Activated T-cell treated with anti-CD3 and anti-CD28 coated beads, Interleukin-2, amount 50 U/mL, for 4 hours (primary cell): ENCODE results near the gene DHX8. TPM values are rescaled to one million over a fixed set of nuclear protein-coding genes. Genes with fewer than 3 reads are reported as not detected.
"Not testable (repeated sequence)": the region's sequence is repeated elsewhere in the genome, so short reads cannot be mapped to it uniquely, and the experiment has no call there.

Experiments used
- ATAC-seq, 2 donors: fragments of 200-7000 bp; cut with Tn5 transposase; one replicate each; pipeline ENCODE4 v1.10.0; 2021
- DNase-seq: peaks from one replicate; pipeline ENCODE4 v3.0.0-alpha.2; 2020
- H3K27me3 Mint-ChIP-seq: one replicate; pipeline ENCODE4 v1.8.0; 2021; ENCODE audit warnings: low read depth, mixed read lengths
- H3K36me3 Mint-ChIP-seq: one replicate; pipeline ENCODE4 v1.8.0; 2022; ENCODE audit warnings: mixed read lengths; ENCODE audit not compliant: insufficient read depth
- H3K4me1 Mint-ChIP-seq: one replicate; pipeline ENCODE4 v1.8.0; 2021; ENCODE audit warnings: low read depth, mixed read lengths
- H3K4me3 Mint-ChIP-seq: one replicate; pipeline ENCODE4 v1.8.0; 2021; ENCODE audit warnings: mild to moderate bottlenecking, moderate library complexity, mixed read lengths
- H3K9me3 Mint-ChIP-seq: one replicate; pipeline ENCODE4 v1.8.0; 2021; ENCODE audit warnings: mixed read lengths
- total RNA-seq, 3 donors: library from RNA; stranded (reverse); gene quantifications; one replicate each; pipeline ENCODE4 v1.2.1, GENCODE V29; 2021

DHX8 gene
- total RNA-seq, 3 donors from 2014 or later, result 54.3 to 58.3 (median 56.7) TPM

GRCh38 chr17:43451741-43452140 is 32.0 kb upstream of the DHX8 start:
- not testable (repeated sequence) for H3K9me3 Mint-ChIP-seq, H3K4me3 Mint-ChIP-seq, H3K36me3 Mint-ChIP-seq, DNase-seq, ATAC-seq, H3K4me1 Mint-ChIP-seq
- peaks cover 14% of the 10 kb centered on the region for H3K27me3 Mint-ChIP-seq

GRCh38 chr17:43453331-43453812 is 30.4 kb upstream of the DHX8 start:
- no peaks in the 10 kb centered on the region for H3K9me3 Mint-ChIP-seq
- no peaks in the 10 kb centered on the region for H3K36me3 Mint-ChIP-seq
- H3K4me1 Mint-ChIP-seq, result peaks cover 5% of the 10 kb centered on the region
- H3K27me3 Mint-ChIP-seq, result peaks cover 13% of the 10 kb centered on the region
- DNase-seq (no peak), ATAC-seq (no peak)
- H3K4me3 Mint-ChIP-seq, result no peak overlapping the region

DNA sequence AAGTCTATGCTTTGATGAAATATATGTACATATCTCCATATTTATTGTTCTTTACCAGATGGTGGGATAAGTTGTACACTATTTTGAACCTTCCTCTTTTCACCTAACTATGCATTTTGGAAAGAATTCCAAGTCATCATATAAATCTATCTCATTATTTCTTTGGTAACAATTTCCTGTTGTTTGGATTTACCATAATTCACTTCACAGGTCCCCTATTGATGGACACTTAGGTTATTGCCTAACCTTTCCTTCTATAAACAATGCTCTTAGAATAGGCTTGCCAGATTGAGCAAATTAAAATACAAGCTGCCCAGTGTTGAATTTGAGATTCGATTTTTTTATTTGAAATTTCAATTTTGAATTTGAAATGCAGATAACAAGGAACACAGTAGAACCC is 28.9 kb upstream of the DHX8 start:
- H3K36me3 Mint-ChIP-seq, result no peaks in the 10 kb centered on the region
- H3K4me1 Mint-ChIP-seq, result peaks cover 5% of the 10 kb centered on the region
- ATAC-seq (no peak), DNase-seq (no peak)
- no peaks in the 10 kb centered on the region for H3K9me3 Mint-ChIP-seq
- H3K27me3 Mint-ChIP-seq, result peaks cover 13% of the 10 kb centered on the region
- no peak overlapping the region for H3K4me3 Mint-ChIP-seq

DNA sequence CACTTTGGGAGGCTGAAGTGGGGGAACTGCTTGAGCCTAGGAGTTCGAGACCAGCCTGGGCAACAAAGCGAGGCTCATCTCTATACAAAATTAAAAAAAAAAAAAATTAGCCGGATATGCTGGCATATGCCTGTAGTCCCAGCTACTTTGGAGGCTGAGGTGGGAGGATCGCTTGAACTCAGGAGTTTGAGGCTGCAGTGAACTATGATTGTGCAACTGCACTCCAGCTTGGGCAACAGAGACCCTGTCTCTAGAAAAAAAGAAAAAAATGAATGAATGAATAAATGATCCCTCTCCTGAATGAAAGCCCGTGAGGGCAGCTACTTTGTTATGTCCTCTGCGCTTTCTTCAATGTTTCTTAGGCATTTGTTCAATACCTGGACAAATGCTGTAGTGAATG is 27.7 kb upstream of the DHX8 start:
- no peaks in the 10 kb centered on the region for H3K9me3 Mint-ChIP-seq
- no peaks in the 10 kb centered on the region for H3K36me3 Mint-ChIP-seq
- ATAC-seq (no peak), DNase-seq (no peak)
- peaks cover 13% of the 10 kb centered on the region for H3K27me3 Mint-ChIP-seq
- no peak overlapping the region for H3K4me3 Mint-ChIP-seq
- H3K4me1 Mint-ChIP-seq, result peaks cover 5% of the 10 kb centered on the region

GRCh38 chr17:43456661-43457361 is 27.0 kb upstream of the DHX8 start:
- ATAC-seq (no peak), DNase-seq (no peak)
- no peaks in the 10 kb centered on the region for H3K9me3 Mint-ChIP-seq
- no peak overlapping the region for H3K4me3 Mint-ChIP-seq
- no peaks in the 10 kb centered on the region for H3K36me3 Mint-ChIP-seq
- peaks cover 5% of the 10 kb centered on the region for H3K4me1 Mint-ChIP-seq
- H3K27me3 Mint-ChIP-seq, result peaks cover 13% of the 10 kb centered on the region

GRCh38 chr17:43457362-43457692 is 26.4 kb upstream of the DHX8 start:
- no peak overlapping the region for H3K4me3 Mint-ChIP-seq
- H3K9me3 Mint-ChIP-seq, result no peaks in the 10 kb centered on the region
- DNase-seq (no peak), ATAC-seq (no peak)
- H3K4me1 Mint-ChIP-seq, result peaks cover 5% of the 10 kb centered on the region
- peaks cover 13% of the 10 kb centered on the region for H3K27me3 Mint-ChIP-seq
- H3K36me3 Mint-ChIP-seq, result no peaks in the 10 kb centered on the region

DNA sequence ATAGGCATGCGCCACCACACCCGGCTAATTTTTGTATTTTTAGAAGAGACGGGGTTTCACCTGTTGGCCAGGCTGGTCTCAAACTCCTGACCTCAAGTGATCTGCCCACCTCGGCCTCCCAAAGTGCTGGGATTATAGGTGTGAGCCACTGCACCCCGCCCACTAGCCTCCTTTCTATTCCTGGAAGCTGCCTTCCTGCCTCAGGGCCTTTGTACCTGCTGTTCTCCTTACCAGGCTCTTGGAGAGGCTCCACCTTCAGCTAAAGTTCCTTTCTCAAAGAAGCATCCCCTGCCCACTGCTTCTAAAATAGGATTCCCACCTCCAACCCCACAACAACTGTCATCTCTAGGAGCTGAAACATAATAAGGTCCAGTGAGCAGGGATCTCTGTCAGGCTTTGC is 23.9 kb upstream of the DHX8 start:
- not testable (repeated sequence) for H3K4me3 Mint-ChIP-seq

GRCh38 chr17:43461185-43461584 is 22.6 kb upstream of the DHX8 start:
- Mint-ChIP-seq H3K4me1 (peaks cover 5% of the 10 kb centered on the region), H3K9me3 (no peaks in the 10 kb centered on the region), H3K4me3 (no peak overlapping the region), H3K27me3 (peaks cover 1% of the 10 kb centered on the region), H3K36me3 (no peaks in the 10 kb centered on the region)
- ATAC-seq (no peak), DNase-seq (no peak)

More for the DNA sequence above, 23.9 kb upstream of the DHX8 start:
- DNase-seq, H3K9me3 Mint-ChIP-seq, H3K27me3 Mint-ChIP-seq, H3K4me1 Mint-ChIP-seq, H3K36me3 Mint-ChIP-seq, ATAC-seq: not testable (repeated sequence)

DNA sequence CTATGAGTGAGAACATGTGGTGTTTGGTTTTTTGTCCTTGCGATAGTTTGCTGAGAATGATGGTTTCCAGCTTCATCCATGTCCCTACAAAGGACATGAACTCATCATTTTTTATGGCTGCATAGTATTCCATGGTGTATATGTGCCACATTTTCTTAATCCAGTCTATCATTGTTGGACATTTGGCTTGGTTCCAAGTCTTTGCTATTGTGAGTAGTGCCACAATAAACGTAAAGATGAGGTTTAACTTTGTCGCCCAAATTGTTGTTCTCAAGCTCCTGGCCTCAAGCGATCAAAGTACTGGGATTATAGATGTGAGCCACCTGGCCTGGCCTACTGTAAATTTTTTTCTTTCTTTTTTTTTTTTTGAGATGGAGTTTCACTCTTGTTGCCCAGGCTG is 21.2 kb upstream of the DHX8 start:
- H3K9me3 Mint-ChIP-seq, H3K4me3 Mint-ChIP-seq, DNase-seq, H3K36me3 Mint-ChIP-seq, H3K4me1 Mint-ChIP-seq, H3K27me3 Mint-ChIP-seq, ATAC-seq: not testable (repeated sequence)

DNA sequence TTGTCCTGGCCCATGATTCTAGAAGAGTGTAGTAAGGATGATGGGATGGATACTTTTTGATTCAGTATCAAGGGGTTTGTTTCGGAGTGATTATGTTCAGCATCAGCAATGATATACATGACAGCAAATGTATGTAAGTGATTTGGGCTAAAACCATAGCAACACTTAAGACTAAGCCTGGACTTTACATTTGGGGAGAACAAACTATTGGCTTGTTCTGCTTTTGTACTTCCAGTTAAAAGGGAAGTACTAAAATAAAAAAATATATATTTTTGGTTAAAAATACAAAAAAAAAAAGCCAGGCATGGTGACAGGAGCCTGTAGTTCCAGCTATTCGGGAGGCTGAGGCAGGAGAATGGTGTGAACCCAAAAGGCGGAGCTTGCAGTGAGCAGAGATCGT is 20.5 kb upstream of the DHX8 start:
- no peaks in the 10 kb centered on the region for H3K9me3 Mint-ChIP-seq
- H3K4me1 Mint-ChIP-seq, result no peaks in the 10 kb centered on the region
- H3K4me3 Mint-ChIP-seq, result no peak overlapping the region
- peaks cover 3% of the 10 kb centered on the region for H3K27me3 Mint-ChIP-seq
- H3K36me3 Mint-ChIP-seq, result no peaks in the 10 kb centered on the region
- DNase-seq (no peak), ATAC-seq (no peak)

- DNase-seq, result no peak
- Mint-ChIP-seq H3K4me3 (no peak overlapping the region), H3K27me3 (peaks cover 3% of the 10 kb centered on the region), H3K36me3 (no peaks in the 10 kb centered on the region), H3K4me1 (no peaks in the 10 kb centered on the region), H3K9me3 (no peaks in the 10 kb centered on the region)
- no peak for ATAC-seq
Observed at GRCh38 chr17:43464046-43464445, 19.7 kb upstream of the DHX8 start.

GRCh38 chr17:43465049-43465448 is 18.7 kb upstream of the DHX8 start:
- ATAC-seq (no peak), DNase-seq (no peak)
- Mint-ChIP-seq H3K36me3 (no peaks in the 10 kb centered on the region), H3K27me3 (peaks cover 3% of the 10 kb centered on the region), H3K4me1 (no peaks in the 10 kb centered on the region), H3K9me3 (no peaks in the 10 kb centered on the region), H3K4me3 (no peak overlapping the region)

DNA sequence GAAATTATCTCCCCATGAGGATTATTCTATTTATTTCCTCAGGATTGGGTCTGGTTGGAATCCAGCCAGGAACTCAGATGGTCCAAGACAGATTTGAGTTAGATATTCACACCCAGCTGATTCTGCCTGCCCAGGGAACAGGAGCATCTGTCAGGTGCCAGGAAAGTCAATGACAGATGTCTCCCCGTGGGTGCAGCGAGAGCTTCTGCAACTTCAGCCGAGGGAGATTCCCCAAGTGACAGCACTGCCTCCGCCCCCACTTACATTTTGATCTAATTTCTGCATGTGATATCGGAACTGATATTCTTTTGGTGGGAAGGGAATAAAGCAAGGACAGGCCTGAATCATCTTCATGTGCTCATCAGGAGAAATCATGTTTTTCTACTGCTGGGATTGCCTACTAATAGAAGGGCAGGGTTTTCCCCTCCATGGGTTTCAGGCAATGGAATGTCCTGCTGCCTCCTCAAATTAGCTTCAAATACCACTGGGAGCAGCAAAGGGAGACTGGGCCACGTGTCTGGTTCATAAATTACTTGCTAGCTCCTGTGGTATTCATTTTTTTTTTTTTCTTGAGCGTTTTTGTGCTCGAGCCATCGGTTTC is 15.7 kb upstream of the DHX8 start:
- no peaks in the 10 kb centered on the region for H3K9me3 Mint-ChIP-seq
- H3K27me3 Mint-ChIP-seq, result peaks cover 5% of the 10 kb centered on the region
- H3K4me3 Mint-ChIP-seq, result no peak overlapping the region
- no peaks in the 10 kb centered on the region for H3K4me1 Mint-ChIP-seq
- no peaks in the 10 kb centered on the region for H3K36me3 Mint-ChIP-seq
- no peak for DNase-seq
- no peak for ATAC-seq

DNA sequence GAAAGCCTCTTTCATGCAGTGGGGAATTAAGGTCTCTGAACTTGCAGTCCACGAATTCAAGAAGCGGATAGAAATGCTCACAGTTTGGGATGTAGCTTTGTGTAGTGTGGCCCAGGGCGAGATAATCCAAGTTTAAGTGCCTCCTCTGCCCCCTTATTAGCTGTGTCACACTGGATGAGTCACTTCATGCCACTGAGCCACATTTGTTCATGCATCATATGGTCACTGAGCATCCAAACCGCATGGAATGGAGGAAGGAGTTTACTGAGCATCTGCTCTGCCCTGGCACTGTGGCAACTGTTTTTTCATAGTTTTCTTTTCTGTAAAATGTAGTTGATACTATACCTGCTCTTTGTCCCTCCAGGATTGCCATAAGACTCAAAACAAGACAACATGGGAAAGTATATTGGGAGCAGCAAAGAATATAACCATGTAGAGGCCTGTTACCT is 15.1 kb upstream of the DHX8 start:
- DNase-seq (no peak), ATAC-seq (no peak)
- H3K9me3 Mint-ChIP-seq, result no peaks in the 10 kb centered on the region
- H3K36me3 Mint-ChIP-seq, result no peaks in the 10 kb centered on the region
- peaks cover 5% of the 10 kb centered on the region for H3K27me3 Mint-ChIP-seq
- H3K4me1 Mint-ChIP-seq, result no peaks in the 10 kb centered on the region
- no peak overlapping the region for H3K4me3 Mint-ChIP-seq

DNA sequence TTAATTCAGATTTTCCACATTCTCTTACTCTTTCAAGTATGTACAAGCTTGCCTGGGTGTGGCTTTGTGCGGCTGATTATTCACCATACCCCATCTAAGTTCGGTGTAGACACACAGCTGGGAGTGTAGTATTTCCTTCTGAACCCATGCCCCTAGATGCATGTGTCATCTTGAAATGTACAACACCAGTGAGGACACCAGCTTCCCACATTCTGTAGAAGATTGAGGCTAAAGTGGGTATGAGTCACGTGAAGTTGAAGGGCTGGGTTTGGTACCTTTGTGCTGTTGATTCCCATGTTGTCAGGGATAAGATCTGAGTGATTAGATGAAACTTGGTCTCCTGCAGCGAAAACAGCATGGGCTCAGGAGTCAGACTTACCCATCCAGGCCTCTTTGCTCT is 14.6 kb upstream of the DHX8 start:
- Mint-ChIP-seq H3K27me3 (peaks cover 5% of the 10 kb centered on the region), H3K9me3 (no peaks in the 10 kb centered on the region), H3K4me3 (no peak overlapping the region), H3K4me1 (no peaks in the 10 kb centered on the region), H3K36me3 (no peaks in the 10 kb centered on the region)
- no peak for DNase-seq
- no peak for ATAC-seq
